ENCODE measurements around the gene BAK1.
"Not testable (repeated sequence)": the region's sequence is repeated elsewhere in the genome, so short reads cannot be mapped to it uniquely, and the experiment has no call there.

The BAK1 gene

DNA sequence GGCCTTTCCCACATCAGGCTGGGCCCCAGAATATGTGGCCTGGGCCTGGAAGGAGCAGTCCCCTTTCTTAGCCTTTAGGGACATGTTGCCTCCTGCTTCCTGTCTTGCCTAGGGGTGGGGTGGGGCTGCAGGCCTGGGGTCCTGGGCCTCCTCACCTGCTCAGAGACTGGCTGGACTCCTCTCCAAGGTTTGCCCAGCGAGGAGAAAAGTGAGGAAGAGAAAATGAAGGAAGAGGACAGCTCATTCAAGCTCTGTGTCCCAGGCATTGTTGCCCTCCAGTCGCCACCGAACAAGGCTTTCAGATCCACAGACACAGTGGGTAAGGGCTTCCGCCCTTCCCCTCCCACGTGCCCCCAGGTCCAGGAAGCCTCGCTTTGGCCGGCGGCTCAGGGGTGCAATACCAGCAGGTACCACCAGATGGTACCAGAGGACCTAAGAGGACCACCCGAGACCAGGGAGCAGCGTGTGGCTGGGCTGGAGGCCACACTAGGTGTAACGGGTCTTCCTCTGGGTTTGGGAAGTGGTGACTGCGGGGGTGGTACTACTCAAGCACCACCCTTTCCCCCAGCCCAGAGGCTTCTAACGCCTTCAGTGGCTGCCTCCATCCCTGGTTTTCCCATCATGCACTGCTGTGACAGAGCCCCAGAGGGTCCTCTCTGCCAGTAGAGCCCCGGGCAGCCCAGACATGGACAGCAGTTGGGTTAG, 5.5 kb upstream of the BAK1 start:
- no peak for FAIRE-seq

DNA sequence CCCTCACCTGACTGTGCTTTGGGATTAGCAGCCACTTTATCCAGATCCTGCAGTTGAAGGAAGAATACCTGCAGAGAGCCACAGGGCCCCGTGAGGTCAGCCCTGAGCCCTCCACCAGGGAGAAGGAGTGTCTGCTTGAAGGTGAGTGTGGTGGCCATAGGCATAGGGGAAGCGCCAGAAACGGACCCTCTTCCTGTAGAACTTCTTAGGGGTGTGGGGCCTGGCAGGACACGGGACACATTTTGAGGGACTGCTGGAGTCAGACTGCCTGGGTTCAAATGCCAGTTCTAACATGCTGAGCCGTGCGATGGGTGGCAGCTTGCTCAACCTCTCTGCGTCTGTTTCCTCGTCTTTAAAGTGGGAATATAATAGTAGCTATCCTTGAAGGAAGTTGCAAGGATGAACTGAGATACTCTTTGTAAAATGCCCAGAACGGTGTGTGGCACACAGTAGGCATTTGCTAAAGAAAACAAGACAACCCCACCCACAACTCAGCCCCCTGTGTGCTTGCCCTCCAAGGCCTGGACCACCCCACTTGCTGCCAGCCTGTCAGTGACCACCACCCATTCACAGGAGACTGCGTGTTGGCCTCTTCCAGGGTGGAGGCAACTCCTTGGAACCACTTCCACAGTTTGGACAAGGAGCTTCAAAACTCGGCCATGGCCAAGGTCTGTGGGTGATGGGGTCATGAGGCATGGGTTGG, 4.8 kb upstream of the BAK1 start:
- no peak for FAIRE-seq

DNA sequence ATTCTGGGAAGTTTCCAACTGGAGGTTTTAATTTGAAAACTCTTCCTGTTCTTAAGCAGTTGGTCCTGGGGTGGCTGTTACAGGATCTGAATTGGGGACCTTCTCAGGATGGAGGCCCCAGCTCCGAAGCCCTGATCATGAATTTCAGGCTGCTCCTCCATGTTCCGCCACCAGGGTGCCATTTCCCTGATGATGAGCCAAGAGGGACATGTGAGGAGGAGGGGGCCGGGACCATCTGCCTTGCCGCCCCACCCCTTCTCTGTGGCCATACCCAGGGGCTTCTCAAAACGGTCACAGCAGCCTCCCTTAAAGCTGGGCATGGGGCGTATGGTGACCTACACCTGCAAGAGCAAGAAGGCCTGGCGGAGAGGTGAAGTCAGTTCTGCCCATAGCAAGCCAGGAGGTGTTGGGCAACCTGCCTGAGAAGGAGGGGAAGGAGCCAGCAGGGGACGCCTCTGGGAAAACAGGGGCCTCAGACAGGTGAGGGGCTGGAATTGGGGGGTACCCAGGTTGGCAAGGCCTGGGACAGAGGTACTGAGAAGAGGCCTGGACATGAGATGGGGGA, 3.6 kb upstream of the BAK1 start:
- FAIRE-seq = no peak

DNA sequence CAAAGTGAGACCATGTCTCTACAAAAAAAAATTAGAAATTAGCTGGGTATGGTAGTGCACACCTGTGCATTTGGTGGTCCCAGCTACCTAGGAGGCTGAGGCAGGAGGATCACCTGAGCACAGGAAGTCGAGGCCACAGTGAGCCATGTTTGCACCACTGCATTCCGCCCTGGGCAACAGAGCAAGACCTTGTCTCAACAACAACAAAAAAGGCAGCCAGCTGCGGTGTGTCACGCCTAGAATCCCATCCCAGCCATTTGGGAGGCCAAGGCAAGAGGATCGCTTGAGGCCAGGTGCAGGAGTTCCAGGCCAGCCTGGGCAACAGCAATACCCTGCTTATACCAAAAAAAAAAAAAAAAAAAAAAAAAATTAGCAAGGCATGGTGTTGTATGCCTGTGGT, 1.1 kb upstream of the BAK1 start:
- no peak for FAIRE-seq

DNA sequence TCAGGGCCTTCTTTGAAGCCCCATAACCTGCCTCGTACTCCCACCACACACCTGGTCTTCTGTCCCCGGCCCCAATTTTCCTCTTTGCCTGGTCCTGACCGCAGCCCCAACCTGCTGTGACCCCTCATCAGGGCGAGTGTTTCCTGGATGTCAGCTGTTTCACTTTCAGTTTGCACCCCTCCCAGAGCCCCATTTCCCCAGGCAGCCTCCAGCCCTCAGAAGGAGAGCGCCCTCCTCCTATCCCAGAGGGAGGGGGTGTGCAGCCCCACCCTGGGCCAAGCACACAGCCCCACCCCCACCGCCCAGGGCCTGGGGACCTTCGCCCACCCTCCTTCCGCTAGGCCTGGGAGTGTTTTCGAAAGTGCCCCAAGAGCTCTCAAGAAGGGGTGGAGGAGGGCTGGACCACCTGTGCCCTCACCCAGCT, 1.5 kb downstream of the BAK1 start:
- no peak for FAIRE-seq

DNA sequence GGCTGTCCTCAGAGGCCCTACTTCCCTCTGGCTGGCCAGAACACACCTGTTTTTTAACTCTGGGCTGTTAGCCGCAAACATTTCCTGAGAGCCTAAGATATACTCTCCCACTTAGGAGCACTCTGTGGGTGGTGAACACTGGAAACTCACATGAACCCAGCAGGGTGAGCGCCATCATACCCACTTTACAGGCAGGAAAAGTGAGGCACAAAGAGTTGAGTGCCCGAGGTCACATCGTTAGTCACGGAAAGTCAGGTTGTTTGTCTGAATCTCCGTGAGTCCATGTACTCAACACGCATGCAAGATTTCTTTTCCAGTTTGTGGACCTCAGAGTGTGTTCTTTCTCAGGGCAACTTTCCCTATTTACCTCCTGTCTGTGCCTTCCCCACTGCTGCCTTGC, 1.9 kb downstream of the BAK1 start:
- no peak for FAIRE-seq

DNA sequence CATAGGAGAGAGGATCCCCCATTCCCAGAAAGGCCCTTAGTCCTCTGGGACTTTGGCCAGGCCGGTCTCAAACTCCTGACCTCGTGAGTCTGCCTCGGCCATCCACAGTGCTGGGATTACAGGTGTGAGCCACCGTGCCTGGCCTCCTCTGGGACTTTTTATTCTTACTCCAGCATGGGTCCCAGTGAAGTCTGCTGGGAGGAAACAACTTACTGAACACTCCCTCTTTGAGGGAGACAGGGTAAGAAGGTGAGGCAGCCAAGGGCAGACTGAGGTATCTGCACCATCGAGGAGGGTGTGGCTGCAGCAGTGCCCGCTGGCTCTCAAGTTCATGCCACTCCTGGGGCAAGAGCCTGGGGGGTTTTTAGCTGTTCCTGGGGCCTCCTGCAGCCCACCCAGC, 2.4 kb downstream of the BAK1 start:
- no peak for FAIRE-seq

DNA sequence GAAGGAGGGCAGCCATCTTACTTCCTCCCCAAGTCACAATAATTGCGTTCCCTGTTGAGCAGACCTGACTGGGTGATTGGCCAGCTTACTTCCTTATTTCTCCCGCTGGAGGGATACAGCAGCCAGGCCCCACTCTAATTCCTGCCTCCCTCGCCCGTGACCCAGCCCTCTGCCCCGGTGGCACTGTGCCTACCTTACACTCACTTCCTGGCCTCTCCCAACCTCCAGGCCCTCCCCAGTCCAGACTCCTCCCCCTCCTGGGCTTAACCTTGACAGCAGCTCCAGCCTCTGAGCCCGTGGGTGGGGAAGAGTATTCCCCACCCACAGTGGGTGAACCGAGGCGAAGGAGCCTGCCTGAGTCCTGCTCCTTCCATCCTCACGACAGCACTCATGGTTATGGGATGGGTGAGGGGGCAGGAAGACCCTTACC, 3.0 kb downstream of the BAK1 start:
- FAIRE-seq = no peak

DNA sequence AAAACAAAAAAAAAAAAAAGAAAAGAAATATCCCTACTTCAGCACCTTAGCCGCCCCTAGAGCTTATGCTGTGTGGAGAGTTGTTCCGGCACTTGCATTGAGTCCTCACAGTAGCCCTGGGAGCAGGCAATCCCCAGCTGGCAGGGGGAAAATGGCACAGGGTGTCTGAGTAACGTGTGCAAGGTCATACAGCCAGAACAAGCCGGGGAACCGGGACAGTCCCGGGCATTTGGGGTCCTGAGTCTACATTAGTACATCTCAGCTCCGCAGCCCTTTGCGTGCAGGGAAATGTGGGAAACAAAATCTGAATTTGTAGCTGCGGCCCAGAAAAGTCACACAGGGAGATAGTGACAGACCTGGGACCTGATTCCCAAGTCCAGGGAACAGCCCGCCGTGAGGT, 3.4 kb downstream of the BAK1 start:
- FAIRE-seq = no peak

DNA sequence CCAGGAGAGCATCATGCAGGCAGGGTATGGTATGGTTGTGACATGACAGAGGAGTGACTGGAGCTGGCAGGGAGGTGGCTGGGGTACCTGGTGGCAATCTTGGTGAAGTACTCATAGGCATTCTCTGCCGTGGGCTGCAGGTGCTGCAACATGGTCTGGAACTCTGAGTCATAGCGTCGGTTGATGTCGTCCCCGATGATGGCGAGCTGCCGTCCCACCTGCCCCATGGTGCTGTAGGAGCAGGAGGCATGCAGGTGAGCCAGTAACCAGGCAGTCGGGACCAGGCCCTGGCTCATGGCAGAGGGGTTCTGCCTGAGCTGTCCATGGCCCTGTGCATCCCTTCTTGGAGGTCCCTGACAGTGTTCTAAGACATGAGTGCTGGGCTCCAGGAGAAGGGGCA, 4.9 kb downstream of the BAK1 start:
- no peak for FAIRE-seq

DNA sequence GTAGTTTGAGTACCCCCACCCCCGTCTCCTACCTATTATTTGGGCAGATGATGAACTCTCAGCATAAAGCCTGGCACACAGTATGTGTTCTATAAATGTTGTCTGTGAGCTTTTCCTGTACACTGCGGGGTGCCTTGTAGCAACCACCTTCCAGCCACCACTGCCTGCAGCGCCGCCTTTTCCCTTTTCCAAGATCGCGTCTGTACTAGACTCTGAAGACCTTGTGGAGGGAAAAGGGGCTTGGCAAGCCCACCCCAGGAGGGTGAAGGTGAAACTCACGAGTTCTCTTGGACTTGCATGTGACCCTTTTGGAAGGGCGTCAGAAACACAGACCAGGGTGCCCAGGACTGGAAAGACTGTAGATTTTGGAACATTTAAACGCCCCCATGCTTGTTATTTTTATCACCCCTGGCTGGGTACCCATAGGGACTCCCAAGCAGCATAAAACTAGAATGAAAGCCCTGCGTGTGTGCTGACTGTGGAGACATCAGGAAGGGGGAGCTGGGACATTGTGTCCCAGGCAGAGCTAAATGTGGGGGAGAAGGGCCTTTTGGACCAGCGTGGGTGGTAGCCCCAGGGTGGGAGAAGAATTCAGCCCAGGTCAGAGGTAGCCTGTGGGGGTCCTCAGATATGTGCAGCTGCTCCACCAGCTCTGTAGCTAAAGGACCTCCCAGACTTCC, 8.3 kb downstream of the BAK1 start:
- FAIRE-seq = no peak

DNA sequence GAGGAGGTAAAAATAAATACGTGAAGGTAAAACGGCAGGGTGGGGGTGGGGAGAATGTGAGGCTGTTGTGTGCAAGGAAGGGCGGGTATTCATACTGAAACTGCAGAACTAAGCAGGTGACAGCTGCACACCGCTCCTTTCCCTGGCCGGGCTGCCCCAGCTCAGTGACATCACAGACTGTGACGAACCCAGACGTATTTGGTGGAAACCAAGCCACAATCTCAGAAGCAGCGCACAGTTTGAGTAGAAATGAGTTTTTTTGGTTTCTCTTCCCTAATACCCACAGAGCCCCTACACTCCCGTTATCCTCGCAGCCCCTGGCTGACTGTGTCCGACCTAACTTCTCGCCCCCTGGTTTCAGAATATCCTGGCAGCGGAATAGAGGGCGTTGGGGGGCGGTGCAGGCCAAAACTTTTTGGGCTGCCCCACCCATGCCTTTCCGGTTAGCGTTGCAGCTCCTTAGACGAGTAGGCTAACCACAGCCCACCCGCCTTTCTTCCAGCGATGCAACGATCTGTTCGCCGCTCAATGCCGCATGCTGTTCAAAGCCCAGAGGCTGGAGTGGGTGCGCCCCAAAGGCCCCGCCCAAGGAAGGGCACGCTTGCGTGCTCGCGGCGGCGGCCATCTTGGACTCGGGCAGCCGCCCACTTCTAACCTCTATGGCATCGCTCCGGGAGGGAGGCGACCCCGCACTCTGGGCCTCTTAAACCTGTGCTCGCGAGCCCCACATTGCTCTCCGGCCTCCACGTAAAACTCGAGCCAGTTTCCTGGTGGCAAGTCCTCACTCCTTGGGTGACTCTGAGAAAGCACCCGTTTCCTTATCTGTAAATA, 9.1 kb downstream of the BAK1 start:
- FAIRE-seq = no peak

DNA sequence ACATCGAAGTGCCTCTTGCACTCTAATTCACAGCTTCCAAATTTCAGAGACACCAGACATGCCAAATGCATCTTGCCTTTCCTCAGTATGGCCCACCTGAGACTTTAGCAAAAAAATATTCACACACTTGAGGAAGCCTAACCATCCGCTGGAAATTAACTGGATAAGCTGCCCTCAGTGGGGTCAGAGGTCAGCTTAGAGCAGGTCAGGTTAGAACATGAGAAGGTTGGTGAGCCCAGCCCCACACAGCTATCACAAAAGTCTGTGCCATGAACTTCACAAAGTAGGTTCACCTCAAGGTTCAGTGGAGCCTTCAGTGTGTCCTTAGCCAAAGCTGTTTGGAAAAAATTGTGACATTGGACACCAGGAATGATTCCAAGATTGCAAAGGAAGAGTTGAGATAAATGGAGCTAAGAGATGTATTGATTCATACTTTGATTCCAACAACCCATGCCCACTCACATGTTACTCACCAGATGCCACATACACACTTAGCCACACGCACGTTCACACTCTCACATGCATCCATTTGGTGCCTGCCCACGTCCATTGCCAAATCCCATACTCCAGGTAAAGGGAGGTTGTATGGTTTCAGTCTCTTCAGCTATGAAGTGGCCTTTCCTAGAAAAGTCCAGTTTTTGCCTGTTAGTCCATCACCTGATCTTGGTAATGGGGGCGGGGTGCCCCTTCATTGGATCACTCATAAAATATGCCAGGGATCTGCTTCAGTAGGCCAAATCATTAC, 11.1 kb downstream of the BAK1 start:
- FAIRE-seq = no peak

DNA sequence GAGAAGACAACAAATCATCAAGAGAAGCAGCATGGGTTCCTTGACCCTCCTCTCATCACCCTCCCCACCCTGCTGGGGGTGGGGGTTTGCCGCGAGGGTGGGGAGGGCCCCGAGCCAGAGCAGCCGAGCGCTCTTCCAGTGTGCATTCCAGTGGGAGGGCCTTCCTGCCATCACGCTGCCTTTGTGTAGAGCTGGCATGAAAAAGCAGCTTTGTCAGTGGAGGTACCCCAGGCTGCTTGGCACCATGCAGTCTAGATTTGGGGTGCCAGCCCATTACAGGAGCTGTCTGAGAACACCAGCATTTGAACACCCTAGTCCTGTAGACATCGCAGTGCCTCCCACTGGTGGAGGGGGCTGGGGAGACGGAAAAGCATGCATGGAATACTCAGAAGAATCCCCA, 12.2 kb downstream of the BAK1 start:
- no peak for FAIRE-seq

DNA sequence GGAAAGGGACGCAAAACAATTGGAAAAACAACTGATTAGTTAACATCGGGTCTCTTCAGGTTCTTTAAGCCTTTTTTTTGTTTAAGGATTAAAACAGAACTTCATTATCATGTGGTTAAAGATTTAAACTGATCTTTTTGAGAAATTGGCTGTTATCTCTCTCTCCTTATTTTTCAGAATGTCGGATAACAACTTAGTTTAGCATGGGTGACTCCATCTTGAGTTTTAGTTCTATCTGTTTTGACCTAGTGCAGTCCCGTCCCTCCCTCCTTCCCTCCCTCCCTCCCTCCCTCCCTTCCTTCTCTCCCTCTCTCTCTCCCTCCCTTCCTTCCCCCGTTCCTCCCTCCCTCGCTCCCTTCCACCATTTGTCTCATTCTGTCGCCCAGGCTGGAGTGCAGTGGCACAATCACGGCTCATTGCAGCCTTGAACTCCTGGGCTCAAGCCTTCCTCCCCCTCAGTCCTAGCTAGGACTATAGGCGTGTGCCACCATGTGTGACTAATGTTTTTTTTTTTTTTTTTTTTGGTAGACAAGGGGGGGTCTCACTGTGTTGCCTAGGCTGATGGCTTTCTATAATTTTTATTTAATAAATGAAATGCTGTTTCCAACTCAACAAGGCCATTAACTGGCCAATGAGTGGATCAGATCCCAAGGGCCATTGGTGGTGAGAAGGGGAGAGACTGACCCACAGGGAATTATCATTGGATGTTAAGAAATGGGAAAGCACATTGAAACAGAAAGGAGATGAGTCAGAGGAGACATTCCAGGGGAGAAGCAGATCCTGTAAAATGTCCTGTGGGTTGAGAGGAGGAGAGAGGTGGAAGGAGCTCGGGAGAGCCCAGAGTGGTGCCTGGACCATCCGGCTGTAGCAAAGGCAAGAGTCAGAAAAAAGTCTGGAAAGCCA, 13.6 kb downstream of the BAK1 start:
- no peak for FAIRE-seq

DNA sequence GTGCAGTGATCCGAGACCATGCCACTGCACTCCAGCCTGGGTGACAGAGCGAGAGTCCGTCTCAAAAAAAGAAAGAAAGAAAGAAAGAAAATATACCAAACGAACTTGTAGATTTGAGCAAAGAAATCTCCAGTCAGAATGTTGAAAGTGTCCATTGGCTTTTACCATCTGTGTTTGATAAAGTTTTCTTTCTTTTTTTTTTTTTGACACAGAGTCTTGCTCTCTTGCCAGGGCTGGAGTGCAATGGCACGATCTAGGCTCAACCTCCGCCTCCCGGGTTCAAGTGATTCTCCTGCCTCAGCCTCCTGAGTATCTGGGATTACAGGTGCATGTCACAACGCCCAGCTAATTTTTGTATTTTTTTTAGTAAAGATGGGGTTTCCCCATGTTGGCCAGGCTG, 21.3 kb downstream of the BAK1 start:
- FAIRE-seq = no peak

DNA sequence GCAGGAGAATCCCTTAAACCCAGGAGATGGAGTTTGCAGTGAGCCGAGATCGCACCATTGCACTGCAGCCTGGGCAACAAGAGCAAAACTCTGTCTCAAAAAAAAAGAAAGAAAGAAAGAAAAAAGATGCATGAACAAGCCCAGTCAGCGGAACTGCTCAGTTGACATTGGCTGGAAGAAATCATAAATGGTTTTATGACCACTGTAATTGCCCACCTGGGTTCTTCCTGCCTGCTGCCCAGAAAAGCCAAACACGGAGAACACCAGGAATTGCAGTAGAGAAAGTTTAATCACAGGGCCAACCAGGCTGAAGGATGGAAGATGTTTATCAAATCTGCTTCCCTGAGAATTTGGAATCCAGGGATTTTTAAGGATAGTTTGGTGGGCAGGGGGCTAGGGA, 22.7 kb downstream of the BAK1 start:
- FAIRE-seq = no peak

DNA sequence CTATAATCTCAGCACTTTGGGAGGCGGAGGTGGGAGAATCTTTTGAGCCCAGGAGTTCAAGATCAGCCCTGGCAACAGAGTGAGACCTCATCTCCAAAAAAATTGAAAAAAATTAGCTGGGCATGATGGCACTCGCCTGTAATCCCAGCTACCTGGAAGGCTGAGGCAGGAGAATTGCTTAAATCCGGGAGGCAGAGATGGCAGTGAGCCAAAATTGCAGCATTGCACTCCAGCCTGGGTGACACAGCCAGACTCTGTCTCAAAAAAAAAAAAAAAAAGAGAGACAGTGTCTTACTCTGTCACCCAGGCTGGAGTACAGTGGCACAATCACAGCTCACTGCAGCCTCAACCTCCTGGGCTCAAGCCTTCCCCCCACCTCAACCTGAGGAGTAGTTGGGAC, 27.2 kb downstream of the BAK1 start:
- not testable (repeated sequence) for FAIRE-seq

DNA sequence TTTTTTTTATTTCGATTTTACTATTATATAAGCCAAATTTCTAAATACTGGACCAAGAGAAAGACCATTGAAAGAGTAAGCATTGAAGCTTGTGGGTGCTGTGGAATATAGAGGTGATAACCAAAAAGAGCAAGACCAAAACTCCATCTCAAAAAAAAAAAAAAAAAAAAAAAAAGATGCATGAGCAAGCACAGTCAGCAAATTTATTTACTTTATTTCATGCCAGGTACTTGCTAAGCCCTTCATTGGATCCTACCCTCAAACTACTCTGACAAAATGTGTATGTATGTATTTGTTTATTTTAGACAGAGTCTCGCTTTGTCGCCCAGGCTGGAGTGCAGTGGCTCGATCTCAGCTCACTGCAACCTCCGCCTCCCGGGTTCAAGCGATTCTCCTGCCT, 27.8 kb downstream of the BAK1 start:
- FAIRE-seq = no peak

DNA sequence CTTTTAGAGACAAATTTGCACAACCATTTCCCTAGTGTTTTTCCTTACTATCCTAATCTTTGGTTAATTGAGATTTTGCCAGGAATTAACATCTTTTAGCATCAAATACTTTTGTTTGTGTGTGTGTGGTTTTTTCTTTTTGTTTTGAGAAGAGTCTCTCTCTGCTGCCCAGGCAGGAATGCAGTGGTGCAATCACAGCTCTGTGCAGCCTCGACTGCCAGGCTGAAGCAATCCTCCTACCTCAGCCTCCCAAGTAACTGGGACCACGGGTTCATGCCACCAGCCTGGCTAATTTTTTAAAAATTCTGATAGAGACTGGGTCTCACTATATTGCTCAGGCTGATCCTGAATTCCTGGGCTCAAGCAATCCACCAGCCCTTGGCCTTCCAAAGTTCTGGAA, 28.5 kb downstream of the BAK1 start:
- no peak for FAIRE-seq

DNA sequence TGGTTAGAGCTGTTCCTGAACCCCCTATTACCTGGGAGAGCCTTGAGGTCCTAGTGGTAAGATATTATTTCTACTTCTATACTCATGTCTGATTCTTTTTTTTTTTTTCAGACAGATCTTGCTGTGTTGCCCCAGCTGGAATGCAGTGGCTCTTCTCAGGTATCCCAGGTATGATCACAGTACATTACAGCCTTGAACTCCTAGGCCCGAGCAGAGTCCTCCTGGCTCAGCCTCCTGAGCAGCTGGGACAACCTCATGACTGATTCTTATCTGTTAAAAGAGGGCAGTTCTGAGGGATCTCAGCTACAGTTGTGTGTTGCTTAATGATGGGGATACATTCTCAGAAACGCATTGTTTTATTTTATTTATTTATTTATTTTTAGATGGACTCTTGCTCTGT, 30.2 kb downstream of the BAK1 start:
- FAIRE-seq = no peak

All from colon (tissue), 2 donors.